Stimulated activated CD4-positive, alpha-beta T cell treated with anti-CD3 and anti-CD28 coated beads, Interleukin-15, amount 100 ng/mL, for 24 hours (primary cell): ENCODE data around the gene SUPT6H.

Experiments used
- DNase-seq: peaks from one replicate; pipeline ENCODE4 v3.0.0-alpha.2; 2020

SUPT6H gene

DNA sequence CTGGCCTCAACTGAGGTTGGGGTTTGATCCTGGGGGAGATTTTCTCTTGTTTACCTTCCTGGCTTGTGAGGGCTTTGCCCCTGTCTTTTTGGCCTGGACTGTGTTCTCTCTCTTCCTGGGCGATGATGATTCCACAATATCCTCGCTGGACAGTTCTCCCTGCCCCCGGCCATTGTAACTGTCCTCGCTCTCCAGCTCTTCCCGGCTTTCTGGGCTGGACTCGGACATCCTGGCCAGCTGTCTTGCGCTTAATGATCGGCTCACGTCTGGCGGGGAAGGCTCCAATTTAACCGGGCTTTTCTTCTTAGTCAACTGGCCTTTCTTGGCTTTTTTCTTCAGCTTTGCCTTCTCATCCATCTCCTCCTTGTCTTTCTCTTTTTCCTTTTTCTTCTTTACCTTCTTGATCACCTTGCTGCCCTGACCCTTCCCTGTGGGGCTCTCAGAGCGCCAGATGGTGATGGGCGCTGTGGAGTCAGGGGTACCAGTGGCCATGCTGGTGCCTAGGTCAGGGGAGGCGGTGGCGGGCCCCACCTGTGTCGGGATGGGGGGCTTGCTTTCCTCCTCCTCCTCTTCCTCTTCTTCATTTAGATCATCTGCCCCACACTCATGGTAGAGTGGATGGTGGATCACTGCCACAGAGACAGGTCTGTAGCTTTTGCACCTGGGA lies 41.7 kb downstream of the SUPT6H start:
- no peak for DNase-seq

DNA sequence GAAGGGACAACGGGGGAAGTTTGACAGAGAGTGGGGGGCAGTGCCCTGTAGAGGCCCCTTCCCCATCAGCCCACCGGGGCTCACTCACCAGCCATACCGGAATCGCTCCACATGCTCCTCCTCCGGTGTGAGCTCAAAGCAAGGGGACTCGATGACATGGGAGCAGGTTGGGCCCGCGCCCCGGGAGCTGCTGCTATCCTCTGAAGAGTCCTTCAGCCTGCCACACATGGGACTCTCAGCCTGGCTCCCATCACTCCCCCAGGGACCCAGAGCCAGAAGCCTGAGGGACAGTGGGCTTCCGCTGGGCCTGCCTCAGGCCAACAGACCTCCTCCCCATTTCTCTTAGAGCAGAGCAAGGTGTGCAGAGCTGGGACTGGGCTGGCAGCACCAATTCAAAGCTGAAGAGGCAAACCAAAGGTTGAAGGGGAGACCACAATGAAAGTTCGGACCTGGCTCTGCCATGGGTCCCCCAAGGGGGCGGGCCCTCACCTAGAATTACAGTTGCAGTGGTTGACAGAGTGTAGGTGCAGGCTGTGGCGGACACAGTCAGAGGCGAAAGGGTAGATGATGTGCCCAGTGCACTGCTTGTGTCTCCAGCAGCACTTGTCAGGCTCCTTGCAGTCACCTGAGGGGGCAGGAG lies 42.3 kb downstream of the SUPT6H start:
- DNase-seq: no peak

DNA sequence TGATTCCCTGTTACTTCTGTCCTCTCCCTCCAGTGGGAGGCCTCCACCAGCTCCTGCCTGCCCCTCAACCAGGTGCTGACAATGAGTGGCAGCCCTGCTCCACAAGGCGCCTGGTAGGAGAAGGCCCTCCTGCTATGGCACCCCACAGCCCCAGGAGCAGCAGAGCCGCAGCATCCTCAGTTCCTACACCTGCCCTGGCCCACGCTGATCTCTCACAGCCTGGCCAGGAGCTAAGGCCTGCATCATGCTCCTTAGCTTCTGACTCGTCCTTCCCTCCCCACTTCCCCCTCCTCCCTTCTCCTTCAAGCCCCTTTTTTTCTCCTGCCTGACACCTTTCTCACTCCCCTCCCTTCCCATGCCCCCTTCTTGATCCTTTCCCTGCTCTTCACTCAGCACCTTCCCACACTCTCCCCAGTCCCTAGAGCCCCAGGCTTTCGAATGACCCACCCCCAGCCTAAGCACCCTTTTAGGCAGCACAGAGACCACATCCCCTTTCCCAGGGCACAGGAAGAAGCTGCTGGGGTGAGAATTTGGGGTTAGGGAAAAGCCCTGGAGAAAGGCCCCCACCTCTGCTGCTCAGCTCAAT lies 43.2 kb downstream of the SUPT6H start:
- DNase-seq: no peak

DNA sequence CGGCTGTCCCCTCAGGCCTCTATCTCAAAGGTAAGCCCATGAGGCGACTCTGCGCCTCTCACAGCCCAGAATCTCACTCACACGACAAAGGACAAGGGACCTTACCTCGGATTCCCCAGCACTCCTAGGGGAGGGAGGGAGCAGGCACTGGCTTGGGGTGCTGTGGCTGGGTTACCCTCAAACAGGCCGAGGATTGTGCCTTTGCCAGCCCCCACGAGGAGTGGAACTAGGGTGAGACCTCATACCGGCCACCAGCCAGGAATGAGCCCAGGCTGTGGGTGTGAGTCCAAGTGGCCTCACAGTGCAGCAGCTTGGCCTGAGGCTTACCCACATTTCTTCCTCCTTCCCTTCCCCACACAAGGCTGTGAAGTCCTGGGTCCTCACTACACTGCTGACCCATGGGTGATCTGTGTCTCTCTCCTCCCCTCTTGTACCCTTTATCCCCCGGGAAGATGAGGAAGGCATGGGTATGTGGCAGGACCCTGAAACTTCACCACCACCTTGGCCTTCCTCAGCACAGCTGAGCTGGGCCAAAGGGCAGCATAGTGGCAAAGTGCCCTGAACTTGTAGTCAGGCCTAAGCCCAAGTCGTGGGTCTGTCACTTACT lies 43.8 kb downstream of the SUPT6H start:
- DNase-seq: no peak

DNA sequence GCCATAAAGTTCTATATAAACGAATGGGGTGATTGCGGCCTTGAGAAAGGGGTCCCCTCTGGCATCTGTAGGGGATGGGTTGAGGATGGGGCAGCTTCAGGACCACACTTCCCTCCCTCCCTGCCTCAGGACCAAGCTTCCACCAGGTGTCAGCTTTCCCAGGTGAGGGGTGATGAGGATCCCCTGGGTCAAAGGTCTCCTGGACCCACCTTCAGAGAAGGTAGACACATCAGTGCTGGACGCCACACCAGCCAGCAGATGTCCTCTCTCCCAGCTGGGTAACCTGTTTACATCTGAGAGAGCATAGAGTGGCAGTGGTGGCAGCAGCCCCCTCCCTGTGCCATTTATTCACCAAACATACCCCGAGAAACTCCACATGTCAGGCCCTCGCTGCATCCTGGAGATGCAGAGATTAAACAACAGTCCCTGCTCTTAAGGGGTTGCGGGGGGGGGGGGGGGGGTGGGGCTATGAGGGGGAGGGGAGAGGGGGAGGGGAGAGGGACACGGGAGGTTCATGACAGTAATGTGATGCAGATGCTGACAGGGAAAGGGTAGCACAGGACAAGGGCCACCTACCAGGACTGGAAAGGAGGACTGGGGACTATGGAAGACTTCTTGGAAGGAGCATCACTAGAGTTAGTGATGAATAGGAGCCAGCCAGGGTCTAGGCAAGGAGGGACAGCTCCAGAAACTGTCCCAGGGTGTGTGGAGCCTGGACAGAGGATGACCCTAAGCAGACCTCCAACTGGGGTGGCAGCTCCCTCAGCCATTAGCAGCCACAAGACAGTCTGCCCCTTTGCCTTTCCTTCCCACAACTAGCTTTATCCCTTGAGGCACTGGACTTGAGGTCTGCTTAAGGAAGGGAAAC lies 44.7 kb downstream of the SUPT6H start:
- DNase-seq: no peak

DNA sequence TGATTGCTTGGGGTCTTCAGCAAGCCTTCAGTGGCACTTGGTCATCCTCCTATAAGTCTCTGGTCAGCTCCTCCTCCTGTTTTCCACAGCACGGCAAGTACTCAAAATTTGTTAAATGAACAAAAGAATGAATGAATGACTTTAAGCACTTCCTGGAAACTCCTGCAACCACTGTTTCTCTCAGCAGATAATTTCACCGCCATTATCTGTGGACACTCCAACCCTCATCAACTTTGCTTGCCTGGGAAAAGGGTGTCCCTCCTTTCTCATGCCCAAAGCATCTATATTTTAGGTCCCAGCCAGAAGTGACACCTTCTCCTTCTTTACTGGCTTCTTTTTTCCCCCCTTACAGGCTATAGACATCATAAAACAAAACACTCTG lies 45.3 kb downstream of the SUPT6H start:
- DNase-seq: no peak

DNA sequence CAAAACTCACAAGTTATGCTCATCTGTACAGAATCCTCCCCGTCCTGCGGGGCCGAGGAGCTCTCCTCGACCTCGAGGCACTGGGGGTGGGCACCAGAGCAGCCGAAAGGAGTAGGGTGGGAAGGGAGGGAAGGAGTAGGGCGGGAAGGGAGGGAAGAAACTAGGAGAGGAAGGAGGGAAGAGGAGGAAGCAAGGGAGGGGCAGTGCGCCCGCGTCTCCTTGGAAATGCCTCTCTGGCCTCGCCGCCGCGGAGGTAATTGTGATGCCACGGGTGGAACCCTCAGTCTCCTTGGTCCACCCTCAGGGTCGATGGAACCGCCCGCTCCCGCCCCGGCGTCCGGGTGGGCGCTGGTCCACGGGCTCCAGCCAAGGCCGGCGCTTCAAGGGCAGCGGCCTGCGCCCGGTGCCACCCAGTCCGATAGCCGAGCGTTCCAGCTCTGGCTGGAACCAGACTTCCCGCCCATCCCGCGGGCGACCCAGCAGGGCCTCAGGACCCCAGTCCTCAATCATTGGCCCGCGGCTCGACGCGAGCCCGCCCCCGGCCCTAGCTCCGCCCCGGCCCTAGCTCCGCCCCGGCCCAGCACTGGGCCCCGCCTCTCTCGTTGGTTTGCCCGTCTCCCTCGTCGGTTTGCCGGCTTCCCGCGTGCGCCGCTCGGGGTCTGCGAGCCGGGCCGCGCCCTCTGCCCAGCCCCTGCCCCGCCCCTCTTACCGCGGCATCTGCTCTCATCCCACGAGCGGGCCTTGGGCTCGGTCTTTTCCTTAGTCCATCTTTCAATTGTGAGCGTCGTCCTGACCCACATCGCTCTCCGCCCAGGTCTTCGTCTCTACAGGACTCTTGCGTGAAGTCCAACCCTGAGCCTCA lies 49.1 kb downstream of the SUPT6H start:
- peak; percentile 94 for DNase-seq

DNA sequence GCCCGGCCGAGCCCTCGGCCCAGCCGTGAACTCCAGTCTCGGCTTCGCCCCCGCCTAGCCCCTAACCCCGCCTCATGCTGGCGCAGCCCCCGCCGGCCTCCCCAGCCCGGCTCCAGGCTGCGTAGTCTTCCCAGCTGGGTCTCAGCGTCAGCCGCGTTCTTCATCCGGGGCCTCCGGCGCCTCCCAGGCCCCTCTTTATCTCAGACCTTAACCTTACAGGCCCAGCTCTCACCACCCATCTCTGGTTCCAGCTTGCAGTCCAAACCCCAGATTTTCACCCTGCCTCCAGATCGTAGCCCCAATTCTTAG lies 49.7 kb downstream of the SUPT6H start, which contains the start of gene PROCA1:
Gene PROCA1 (minus strand): TSS at position 166 of the 309 bp plus-strand sequence. CDS start 228 bp downstream, outside the sequence.
- no peak for DNase-seq

DNA sequence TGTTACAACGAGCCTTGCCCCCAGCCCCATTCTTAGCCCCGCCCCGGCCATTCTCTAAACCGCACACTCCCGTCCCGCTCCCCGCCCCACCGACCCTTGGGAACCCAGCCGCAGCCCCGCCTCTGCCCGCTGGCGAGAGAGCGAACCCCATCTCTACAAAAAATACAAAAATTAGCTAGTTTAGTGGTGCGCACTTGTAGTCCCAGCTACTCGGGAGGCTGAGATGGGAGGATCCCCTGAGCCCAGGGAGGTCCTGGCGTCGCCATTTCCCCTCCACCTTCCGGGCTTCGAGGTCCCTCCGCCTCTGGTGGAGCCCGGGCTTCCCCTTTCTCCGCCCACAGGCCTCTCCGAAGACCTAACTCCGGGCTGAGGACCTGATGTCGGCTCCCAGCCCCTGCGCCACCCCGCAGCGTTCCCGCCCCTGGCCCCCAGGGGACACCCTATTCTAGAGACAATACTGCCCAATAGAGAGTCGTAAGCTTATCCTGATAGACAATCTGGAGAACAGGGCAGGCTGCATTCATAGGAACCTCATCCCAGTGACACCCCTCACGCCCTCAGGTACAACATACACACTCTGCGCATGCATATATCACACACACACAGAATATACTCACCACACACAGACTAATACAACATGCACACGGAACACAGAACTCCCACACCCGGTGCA lies 50.2 kb downstream of the SUPT6H start:
- DNase-seq: peak; percentile 85

DNA sequence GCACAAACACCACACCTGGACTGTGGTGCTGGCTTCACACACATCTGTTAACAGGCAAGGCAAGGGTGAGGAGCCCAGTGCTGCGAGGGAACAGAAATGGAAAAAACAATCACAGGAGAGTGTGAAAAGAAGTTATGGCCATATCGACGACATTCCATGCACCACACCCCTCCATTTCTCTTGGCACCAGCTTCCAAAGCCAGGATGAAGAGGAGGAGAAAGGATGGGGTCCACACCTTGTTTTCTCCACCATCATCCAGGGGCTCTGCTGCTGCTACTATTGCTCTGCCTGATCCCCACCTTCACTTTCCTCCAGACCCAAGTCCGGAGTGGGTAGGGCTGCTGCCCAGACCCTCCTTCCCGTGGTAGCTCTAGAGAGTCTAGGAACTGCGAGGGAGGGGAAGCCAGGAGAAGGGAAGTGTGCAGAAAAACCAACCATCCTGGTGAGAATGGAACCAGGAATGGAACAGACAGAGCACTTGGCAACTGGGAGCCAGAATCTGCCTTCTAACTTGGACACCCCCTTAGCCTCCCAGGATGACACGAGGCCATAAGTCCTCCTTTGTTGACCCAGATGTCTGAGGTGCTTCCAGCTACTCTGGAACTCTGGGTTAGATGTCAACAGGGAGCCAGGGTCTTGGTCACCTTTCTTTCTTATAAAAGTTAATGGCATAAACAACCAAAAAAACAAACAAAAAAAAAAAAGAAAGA lies 50.9 kb downstream of the SUPT6H start:
- DNase-seq: no peak

DNA sequence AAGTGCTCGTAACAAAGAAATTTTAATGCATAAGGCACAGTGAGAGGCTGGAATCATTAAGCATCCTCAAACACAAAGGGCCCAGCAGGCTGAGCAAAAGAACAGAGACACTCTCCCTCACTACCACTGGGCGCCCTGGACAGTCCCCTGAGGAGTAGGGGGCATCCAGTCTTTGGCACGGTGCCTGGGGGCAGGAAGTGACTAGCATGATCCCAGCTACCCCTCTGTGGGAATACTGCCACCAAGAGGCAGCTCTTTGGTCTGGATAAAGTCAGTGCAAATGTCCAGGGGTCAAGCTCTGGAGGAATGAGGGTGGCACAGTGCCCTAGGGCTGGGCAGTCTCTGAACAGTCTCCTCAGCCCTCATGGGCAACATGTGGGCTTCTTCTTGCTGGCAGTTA lies 52.3 kb downstream of the SUPT6H start:
- no peak for DNase-seq

DNA sequence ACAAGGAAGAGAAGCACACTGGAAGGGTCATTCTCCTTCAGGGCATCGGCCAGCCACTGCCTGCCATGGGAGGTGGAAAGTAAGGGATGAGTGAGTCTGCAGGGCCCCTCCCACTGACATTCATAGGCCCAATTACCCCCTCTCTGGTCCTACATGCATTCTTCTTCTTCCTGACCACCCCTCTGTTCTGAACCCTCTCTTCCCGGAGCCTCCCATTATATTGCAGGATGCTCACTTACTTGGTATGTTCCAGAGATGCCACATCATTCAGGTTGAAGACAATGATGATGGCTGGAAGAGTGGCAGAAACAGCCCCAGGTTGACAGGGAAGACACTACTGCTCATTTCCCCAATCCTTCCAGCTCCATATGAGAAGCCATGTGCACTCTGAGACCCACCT lies 53.2 kb downstream of the SUPT6H start:
- no peak for DNase-seq

DNA sequence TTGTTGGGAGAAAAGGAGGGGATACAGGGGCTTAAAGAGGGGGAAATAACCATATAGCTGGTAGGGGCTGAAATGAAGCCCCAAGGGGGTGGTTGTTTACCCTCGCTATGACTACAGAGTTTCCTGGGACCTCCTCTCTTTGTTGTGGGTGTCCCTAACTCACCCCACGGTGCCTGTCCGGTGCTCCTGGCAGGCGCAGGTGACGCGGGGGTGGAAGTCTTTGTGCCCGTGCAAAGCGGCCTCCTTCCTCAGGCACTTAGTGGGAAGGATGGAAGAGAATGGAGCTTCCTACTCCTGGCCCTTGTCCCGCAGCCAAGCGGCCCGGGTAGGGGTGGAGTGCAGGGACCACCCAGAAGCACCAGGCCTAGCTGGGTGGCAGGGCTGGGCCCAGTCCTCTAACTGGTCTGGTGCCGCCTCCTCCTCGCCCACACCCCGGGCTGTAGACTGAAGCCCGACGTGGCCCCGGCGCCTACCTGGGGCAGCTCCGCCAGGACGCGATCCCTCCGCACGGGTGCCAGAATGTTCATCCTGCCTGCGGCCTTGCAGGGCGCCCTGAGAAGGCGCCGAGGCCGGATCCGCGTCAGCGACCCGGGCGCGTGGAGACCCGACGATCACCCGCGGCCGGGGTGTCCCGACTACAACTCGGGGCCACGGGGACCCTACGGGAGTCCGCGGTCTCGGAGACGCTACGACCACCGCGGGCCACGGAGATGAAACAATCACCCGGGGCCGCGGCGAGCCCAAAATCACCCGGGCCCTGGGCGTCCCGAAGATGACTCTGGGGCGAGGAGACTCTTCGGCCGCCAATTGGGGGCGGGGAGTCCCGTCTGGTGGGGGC lies 55.0 kb downstream of the SUPT6H start:
- DNase-seq: peak; percentile 51

DNA sequence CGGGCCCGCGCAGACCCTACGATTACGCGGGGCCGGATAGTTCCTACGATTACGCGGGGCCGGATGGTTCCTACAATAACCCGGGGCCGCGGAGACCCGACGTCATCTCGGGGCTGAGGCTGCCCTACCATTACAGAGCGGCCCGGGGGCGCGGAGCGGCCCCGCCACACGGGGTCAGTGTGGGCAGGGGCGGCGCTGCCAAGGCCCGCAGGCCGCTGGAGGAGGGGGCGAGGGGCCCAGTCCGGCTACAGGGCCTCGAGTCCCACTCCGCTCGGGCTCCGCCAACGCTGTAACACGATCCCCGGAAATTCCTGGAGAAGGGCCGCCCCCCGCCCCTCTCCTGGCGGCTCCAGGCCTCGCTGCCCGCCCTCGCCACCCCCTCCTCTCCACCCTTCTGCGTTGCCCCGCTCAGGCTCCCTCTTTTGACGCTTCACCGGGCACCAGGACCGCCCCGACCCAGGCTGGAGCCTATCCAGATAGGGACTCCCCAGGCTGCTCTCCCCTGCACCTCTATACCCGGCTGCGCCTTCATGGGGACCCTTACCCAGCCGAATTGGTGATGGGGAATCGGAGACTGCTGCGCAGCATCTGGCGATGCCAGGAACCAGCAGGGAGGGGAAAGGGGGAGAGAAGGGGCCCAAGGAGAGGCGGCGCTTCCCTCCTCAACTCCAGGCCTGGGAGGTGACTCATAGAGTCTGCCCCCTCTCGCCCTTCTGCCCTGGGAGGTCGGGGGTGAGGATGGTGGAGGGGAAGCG lies 55.8 kb downstream of the SUPT6H start, which contains the start of gene RAB34:
Gene RAB34 (minus strand): TSS at position 291 of the 755 bp plus-strand sequence. CDS start 602 bp downstream, outside the sequence.
- peak; percentile 67 for DNase-seq

DNA sequence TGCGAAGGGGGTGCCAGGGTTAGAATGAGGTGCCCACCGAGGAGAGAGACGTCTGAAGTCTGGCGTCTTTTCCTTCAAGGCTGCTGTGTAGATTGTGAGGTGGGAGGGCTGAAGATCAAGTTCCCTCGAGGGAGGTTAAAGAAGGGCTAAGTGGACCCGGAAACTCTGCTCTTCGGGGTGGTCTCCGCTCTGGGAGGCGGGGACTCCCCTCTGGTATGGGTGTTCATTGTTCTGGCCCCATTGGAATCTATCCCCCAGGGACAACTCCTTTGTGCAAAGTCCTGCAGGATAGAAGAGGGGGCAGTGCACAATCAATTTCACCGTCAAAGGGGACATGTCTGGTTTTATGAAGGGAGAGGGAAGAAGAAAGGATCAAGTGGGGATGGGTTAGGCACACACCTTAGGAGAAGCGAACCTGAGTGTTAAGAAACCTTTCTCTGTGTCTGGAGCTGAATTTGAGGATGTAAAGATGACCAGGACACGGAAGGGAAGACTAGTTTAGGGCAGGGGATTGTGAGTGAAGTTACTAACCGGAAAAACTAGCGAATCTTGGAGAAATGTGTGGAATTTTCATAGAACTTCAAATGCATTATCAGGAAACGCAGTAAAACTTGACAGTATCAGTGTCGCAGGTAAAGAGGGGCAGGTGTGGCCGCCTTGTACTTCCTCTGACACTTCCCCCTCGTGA lies 56.5 kb downstream of the SUPT6H start:
- DNase-seq: no peak

DNA sequence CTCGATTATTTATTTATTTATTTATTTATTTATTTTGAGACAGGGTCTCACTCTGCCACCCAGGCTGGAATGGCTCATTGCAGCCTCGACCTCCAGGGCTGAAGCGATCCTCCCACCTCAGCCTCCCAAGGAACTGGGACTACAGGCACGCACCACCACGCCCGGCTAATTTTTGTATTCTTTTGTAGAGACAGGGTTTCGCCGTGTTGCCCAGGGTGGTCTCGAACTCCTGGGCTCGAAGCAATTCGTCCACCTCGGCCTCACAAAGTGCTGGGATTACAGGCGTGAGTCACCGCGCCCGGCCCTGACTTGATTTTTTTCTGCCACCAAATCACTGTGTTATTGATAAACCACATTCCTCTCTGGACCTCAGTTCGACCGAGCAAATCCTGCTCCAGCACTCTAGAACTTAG lies 57.0 kb downstream of the SUPT6H start:
- peak; percentile 25 for DNase-seq

DNA sequence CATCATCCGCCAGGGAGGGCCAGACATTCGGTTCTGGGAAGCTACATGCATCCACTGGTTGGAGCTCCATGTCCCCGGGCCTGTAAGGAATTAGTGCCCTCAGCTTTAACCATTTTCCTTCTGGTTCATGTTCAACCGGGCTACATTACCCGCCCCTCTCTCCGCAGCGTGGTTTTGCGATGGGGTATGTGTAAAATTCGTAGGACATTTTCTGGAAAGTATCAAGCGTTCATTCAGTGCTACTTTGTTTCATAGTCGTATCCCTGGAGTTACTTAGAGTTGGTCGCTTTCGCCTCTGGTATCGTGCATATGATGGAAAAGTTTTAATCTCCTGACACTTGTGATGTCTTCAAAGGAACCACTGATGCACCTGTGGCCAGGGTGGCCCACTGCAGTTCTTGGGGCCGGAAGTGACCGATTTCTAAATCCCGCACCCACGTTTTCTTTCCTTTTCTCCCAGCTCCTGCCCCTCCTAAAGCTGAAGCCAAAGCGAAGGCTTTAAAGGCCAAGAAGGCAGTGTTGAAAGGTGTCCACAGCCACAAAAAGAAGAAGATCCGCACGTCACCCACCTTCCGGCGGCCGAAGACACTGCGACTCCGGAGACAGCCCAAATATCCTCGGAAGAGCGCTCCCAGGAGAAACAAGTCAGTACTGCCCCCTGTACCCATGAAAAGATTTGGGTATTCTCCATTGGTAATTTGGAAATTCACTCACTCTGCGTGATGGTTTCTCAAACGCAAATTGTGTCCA lies 58.4 kb downstream of the SUPT6H start:
- peak; percentile 62 for DNase-seq

DNA sequence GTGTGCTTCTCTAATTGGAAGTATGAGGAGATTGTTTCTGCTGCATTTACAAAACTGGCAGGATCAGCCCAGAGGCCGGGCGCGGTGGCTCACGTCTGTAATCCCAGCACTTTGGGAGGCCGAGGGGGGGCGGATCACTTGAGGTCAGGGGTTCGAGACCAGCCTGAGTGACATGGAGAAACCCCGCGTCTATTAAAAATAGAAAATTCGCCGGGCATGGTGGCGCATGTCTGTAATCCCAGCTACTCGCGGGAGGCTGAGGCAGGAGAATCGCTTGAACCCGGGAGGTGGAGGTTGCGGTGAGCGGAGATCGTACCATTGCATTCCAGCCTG lies 59.0 kb downstream of the SUPT6H start:
- peak; percentile 43 for DNase-seq
